Karpas-422 (cell line): ENCODE results near the gene SPOCK1. TPM values are rescaled to one million over a fixed set of nuclear protein-coding genes. Genes with fewer than 3 reads are reported as not detected.

Experiments used
- DNase-seq: peaks from one replicate; pipeline ENCODE4 v3.0.0-alpha.2; 2015
- H2AFZ ChIP-seq: fragments of 200-600 bp; sonication (generic); 2 replicates; pipeline ENCODE4 v1.6.1; 2014; ENCODE audit warnings: antibody characterized with exemption, low read length, mixed read lengths
- H3K27ac ChIP-seq: fragments of 200-600 bp; sonication (generic); 2 replicates; pipeline ENCODE4 v1.5.1; 2014; ENCODE audit warnings: mild to moderate bottlenecking, low read length, moderate library complexity
- H3K27me3 ChIP-seq: fragments of 200-600 bp; sonication (generic); 2 replicates; pipeline ENCODE4 v1.6.1; 2014; ENCODE audit warnings: low read length, mixed read lengths
- H3K36me3 ChIP-seq: fragments of 200-600 bp; sonication (generic); 2 replicates; pipeline ENCODE4 v1.6.1; 2014; ENCODE audit warnings: low read length, mixed read lengths; ENCODE audit not compliant: insufficient read depth
- H3K4me1 ChIP-seq: fragments of 200-600 bp; sonication (generic); 2 replicates; pipeline ENCODE4 v1.6.1; 2014; ENCODE audit warnings: mild to moderate bottlenecking, low read length, mixed read lengths
- H3K4me2 ChIP-seq: fragments of 200-600 bp; sonication (generic); 2 replicates; pipeline ENCODE4 v1.6.1; 2014; ENCODE audit warnings: low read length, low read depth, mild to moderate bottlenecking; ENCODE audit not compliant: poor library complexity, severe bottlenecking
- H3K4me3 ChIP-seq: fragments of 200-600 bp; sonication (generic); 2 replicates; pipeline ENCODE4 v1.5.1; 2014; ENCODE audit warnings: mild to moderate bottlenecking, antibody characterized with exemption, low read length, mixed read lengths
- H3K79me2 ChIP-seq: fragments of 200-600 bp; sonication (generic); 2 replicates; pipeline ENCODE4 v1.6.1; 2014; ENCODE audit warnings: mild to moderate bottlenecking, low read length, mixed read lengths
- H3K9ac ChIP-seq: fragments of 200-600 bp; sonication (generic); 2 replicates; pipeline ENCODE4 v1.6.0; 2014; ENCODE audit warnings: low read length
- H3K9me2 ChIP-seq: fragments of 200-600 bp; sonication (generic), shearing (Covaris generic); replicated peaks from 2 replicates; pipeline ENCODE4 v1.6.0; 2014; ENCODE audit warnings: mild to moderate bottlenecking, low read length, moderate library complexity; ENCODE audit not compliant: insufficient read depth
- H3K9me3 ChIP-seq: fragments of 300-700, 200-600 bp; sonication (generic); 2 replicates; pipeline ENCODE4 v1.6.1; 2014; ENCODE audit warnings: low read length, mixed read lengths
- H4K20me1 ChIP-seq: fragments of 200-600 bp; sonication (generic); 2 replicates; pipeline ENCODE4 v1.6.1; 2014; ENCODE audit warnings: mild to moderate bottlenecking, antibody characterized with exemption, low read length, low read depth; ENCODE audit not compliant: insufficient read depth
- total RNA-seq: library from RNA; depleted of rRNA; stranded (reverse); fragments of >200 nt; shearing (Covaris generic); gene quantifications from 2 replicates; pipeline ENCODE4 v1.2.3, GENCODE V29; 2014; ENCODE audit warnings: low replicate concordance

SPOCK1 gene
- total RNA-seq, 1 experiment from 2014 or later: 1.0 TPM

GRCh38 chr5:137409736-137410135 is 89.4 kb downstream of the SPOCK1 start:
- Histone ChIP-seq H3K9me2 (no peaks in the 10 kb centered on the region), H3K27ac (no peak overlapping the region)

GRCh38 chr5:137407090-137407489 is 92.0 kb downstream of the SPOCK1 start:
- no peaks in the 10 kb centered on the region for H3K27me3 ChIP-seq
- H2AFZ ChIP-seq: no peak overlapping the region
- H3K36me3 ChIP-seq: no peaks in the 10 kb centered on the region
- no peaks in the 10 kb centered on the region for H3K79me2 ChIP-seq
- H3K4me1 ChIP-seq: no peaks in the 10 kb centered on the region
- H4K20me1 ChIP-seq: no peaks in the 10 kb centered on the region
- H3K4me3 ChIP-seq: no peak overlapping the region
- no peak overlapping the region for H3K4me2 ChIP-seq
- no peaks in the 10 kb centered on the region for H3K9me2 ChIP-seq
- DNase-seq: no peak
- H3K9me3 ChIP-seq: no peaks in the 10 kb centered on the region
- no peak overlapping the region for H3K9ac ChIP-seq
- no peak overlapping the region for H3K27ac ChIP-seq

More at GRCh38 chr5:137409736-137410135, 89.4 kb downstream of the SPOCK1 start:
- H3K9me3 ChIP-seq: no peaks in the 10 kb centered on the region
- H3K4me1 ChIP-seq: no peaks in the 10 kb centered on the region
- no peak overlapping the region for H3K9ac ChIP-seq
- no peak for DNase-seq
- no peaks in the 10 kb centered on the region for H3K27me3 ChIP-seq
- H3K4me3 ChIP-seq: no peak overlapping the region
- H4K20me1 ChIP-seq: no peaks in the 10 kb centered on the region
- no peak overlapping the region for H3K4me2 ChIP-seq
- no peak overlapping the region for H2AFZ ChIP-seq
- H3K79me2 ChIP-seq: no peaks in the 10 kb centered on the region
- H3K36me3 ChIP-seq: no peaks in the 10 kb centered on the region

GRCh38 chr5:137405393-137405792 is 93.7 kb downstream of the SPOCK1 start:
- no peak overlapping the region for H3K4me3 ChIP-seq
- no peaks in the 10 kb centered on the region for H3K9me2 ChIP-seq
- H3K9ac ChIP-seq: no peak overlapping the region
- no peaks in the 10 kb centered on the region for H4K20me1 ChIP-seq
- no peak overlapping the region for H2AFZ ChIP-seq
- H3K36me3 ChIP-seq: no peaks in the 10 kb centered on the region
- H3K27ac ChIP-seq: no peak overlapping the region
- H3K79me2 ChIP-seq: no peaks in the 10 kb centered on the region
- H3K4me2 ChIP-seq: no peak overlapping the region
- H3K27me3 ChIP-seq: no peaks in the 10 kb centered on the region
- H3K9me3 ChIP-seq: no peaks in the 10 kb centered on the region
- no peaks in the 10 kb centered on the region for H3K4me1 ChIP-seq
- DNase-seq: no peak

GRCh38 chr5:137403869-137404268 is 95.3 kb downstream of the SPOCK1 start:
- Histone ChIP-seq H3K4me1 (no peaks in the 10 kb centered on the region), H3K4me2 (no peak overlapping the region), H3K79me2 (no peaks in the 10 kb centered on the region), H3K36me3 (no peaks in the 10 kb centered on the region), H3K27ac (no peak overlapping the region), H3K27me3 (no peaks in the 10 kb centered on the region), H4K20me1 (no peaks in the 10 kb centered on the region), H3K4me3 (no peak overlapping the region), H2AFZ (no peak overlapping the region), H3K9me3 (no peaks in the 10 kb centered on the region), H3K9me2 (no peaks in the 10 kb centered on the region), H3K9ac (no peak overlapping the region)
- no peak for DNase-seq

- no peak overlapping the region for H3K9ac ChIP-seq
- no peak for DNase-seq
- no peaks in the 10 kb centered on the region for H3K4me1 ChIP-seq
- no peaks in the 10 kb centered on the region for H3K79me2 ChIP-seq
- H3K4me3 ChIP-seq: no peak overlapping the region
- H3K9me3 ChIP-seq: no peaks in the 10 kb centered on the region
- no peak overlapping the region for H3K4me2 ChIP-seq
- H4K20me1 ChIP-seq: no peaks in the 10 kb centered on the region
- no peaks in the 10 kb centered on the region for H3K36me3 ChIP-seq
- H2AFZ ChIP-seq: no peak overlapping the region
- no peak overlapping the region for H3K27ac ChIP-seq
- H3K9me2 ChIP-seq: no peaks in the 10 kb centered on the region
- no peaks in the 10 kb centered on the region for H3K27me3 ChIP-seq
Observed at GRCh38 chr5:137402436-137403187, 96.5 kb downstream of the SPOCK1 start.

GRCh38 chr5:137401946-137402345 is 97.2 kb downstream of the SPOCK1 start:
- Histone ChIP-seq H3K27ac (no peak overlapping the region), H3K9me2 (no peaks in the 10 kb centered on the region), H3K9ac (no peak overlapping the region), H3K9me3 (no peaks in the 10 kb centered on the region), H3K4me1 (no peaks in the 10 kb centered on the region), H4K20me1 (no peaks in the 10 kb centered on the region), H2AFZ (no peak overlapping the region), H3K36me3 (no peaks in the 10 kb centered on the region), H3K4me3 (no peak overlapping the region), H3K79me2 (no peaks in the 10 kb centered on the region), H3K27me3 (no peaks in the 10 kb centered on the region), H3K4me2 (no peak overlapping the region)
- no peak for DNase-seq

- H3K79me2 ChIP-seq: no peaks in the 10 kb centered on the region
- H3K27ac ChIP-seq: no peak overlapping the region
- H3K9me3 ChIP-seq: no peaks in the 10 kb centered on the region
- no peak for DNase-seq
- H3K4me3 ChIP-seq: no peak overlapping the region
- no peaks in the 10 kb centered on the region for H3K4me1 ChIP-seq
- H2AFZ ChIP-seq: no peak overlapping the region
- H4K20me1 ChIP-seq: no peaks in the 10 kb centered on the region
- no peaks in the 10 kb centered on the region for H3K27me3 ChIP-seq
- no peaks in the 10 kb centered on the region for H3K36me3 ChIP-seq
- H3K9ac ChIP-seq: no peak overlapping the region
- H3K9me2 ChIP-seq: no peaks in the 10 kb centered on the region
- no peak overlapping the region for H3K4me2 ChIP-seq
Observed at GRCh38 chr5:137400571-137400970, 98.6 kb downstream of the SPOCK1 start.

- H3K9ac ChIP-seq: no peak overlapping the region
- H3K4me1 ChIP-seq: no peaks in the 10 kb centered on the region
- no peaks in the 10 kb centered on the region for H3K9me2 ChIP-seq
- H3K4me3 ChIP-seq: no peak overlapping the region
- no peak overlapping the region for H3K27ac ChIP-seq
- no peak for DNase-seq
- no peaks in the 10 kb centered on the region for H3K79me2 ChIP-seq
- no peaks in the 10 kb centered on the region for H3K9me3 ChIP-seq
- no peaks in the 10 kb centered on the region for H3K27me3 ChIP-seq
- no peak overlapping the region for H2AFZ ChIP-seq
- H4K20me1 ChIP-seq: no peaks in the 10 kb centered on the region
- no peaks in the 10 kb centered on the region for H3K36me3 ChIP-seq
- H3K4me2 ChIP-seq: no peak overlapping the region
Observed at GRCh38 chr5:137399911-137400310, 99.2 kb downstream of the SPOCK1 start.
